Activated CD8-positive, alpha-beta T cell treated with anti-CD3 and anti-CD28 coated beads for 36 hours (primary cell): ENCODE results near the gene MS4A4A. TPM values are rescaled to one million over a fixed set of nuclear protein-coding genes. Genes with fewer than 3 reads are reported as not detected.
"Not testable (repeated sequence)": the region's sequence is repeated elsewhere in the genome, so short reads cannot be mapped to it uniquely, and the experiment has no call there.

Experiments used
- ATAC-seq: fragments of 200-7000 bp; cut with Tn5 transposase; one replicate; pipeline ENCODE4 v1.10.0; 2021; ENCODE audit warnings: mild to moderate bottlenecking, moderate library complexity
- CTCF ChIA-PET: fragments of 350-600 bp; sonication (Branson Sonifier 250); formaldehyde crosslinking; loops from one replicate; lab custom pipeline; 2021; ENCODE audit warnings: antibody characterized with exemption; lab: Charles Lee
- POLR2A ChIA-PET: fragments of 350-600 bp; sonication (Branson Sonifier 250); formaldehyde crosslinking; loops from one replicate; lab custom pipeline; 2021; ENCODE audit warnings: antibody characterized with exemption; lab: Charles Lee
- DNase-seq: peaks from one replicate; pipeline ENCODE4 v3.0.0-alpha.2; 2020
- H3K27ac Mint-ChIP-seq: one replicate; pipeline ENCODE4 v1.8.0; 2021; ENCODE audit warnings: mild to moderate bottlenecking, mixed read lengths
- H3K27me3 Mint-ChIP-seq: one replicate; pipeline ENCODE4 v1.8.0; 2021; ENCODE audit warnings: mixed read lengths
- H3K36me3 Mint-ChIP-seq: one replicate; pipeline ENCODE4 v1.8.0; 2021; ENCODE audit warnings: low read depth, mixed read lengths
- H3K4me1 Mint-ChIP-seq: one replicate; pipeline ENCODE4 v1.8.0; 2021; ENCODE audit warnings: low read depth, mixed read lengths
- H3K4me3 Mint-ChIP-seq: one replicate; pipeline ENCODE4 v1.8.0; 2021; ENCODE audit warnings: mild to moderate bottlenecking, moderate library complexity, mixed read lengths
- H3K9me3 Mint-ChIP-seq: one replicate; pipeline ENCODE4 v1.8.0; 2021; ENCODE audit warnings: mixed read lengths
- CTCF ChIP-seq: fragments of 200-600 bp; IDR thresholded peaks from one replicate; pipeline ENCODE4 v1.8.0; 2022; ENCODE audit warnings: antibody characterized with exemption, mild to moderate bottlenecking
- intact Hi-C: fragments of 100-400 bp; cut with micrococcal nuclease; formaldehyde crosslinking; loops from one replicate; pipeline ENCODE4 v1.10.0; 2022
- total RNA-seq, 2 experiments: library from RNA; stranded (reverse); gene quantifications; one replicate each; pipeline ENCODE4 v1.2.3, GENCODE V29; 2021

MS4A4A gene
- total RNA-seq, 2 experiments from 2014 or later, result not detected

GRCh38 chr11:60274416-60274815 lies 6.0 kb upstream of the MS4A4A start:
- no peaks in the 10 kb centered on the region for H3K9me3 Mint-ChIP-seq
- ChIA-PET POLR2A (no interaction called here), CTCF (interaction anchor here (1.1 kb wide), 1 partner anchor 9 kb away, joined by 4 read pairs; no protein-coding TSS in a partner anchor)
- intact Hi-C loops, result no loop called here
- peaks cover 21% of the 10 kb centered on the region for H3K27me3 Mint-ChIP-seq
- no peaks in the 10 kb centered on the region for H3K36me3 Mint-ChIP-seq
- no peak overlapping the region for H3K27ac Mint-ChIP-seq
- DNase-seq (no peak), ATAC-seq (no peak)
- no peak for TF ChIP-seq CTCF
- no peak overlapping the region for H3K4me3 Mint-ChIP-seq
- H3K4me1 Mint-ChIP-seq, result no peaks in the 10 kb centered on the region

- H3K4me1 Mint-ChIP-seq, result no peaks in the 10 kb centered on the region
- no peak for ATAC-seq
Measured at GRCh38 chr11:60281485-60281884, 1.0 kb downstream of the MS4A4A start.

GRCh38 chr11:60282286-60282685 lies 1.8 kb downstream of the MS4A4A start:
- Mint-ChIP-seq H3K9me3 (no peaks in the 10 kb centered on the region), H3K27ac (no peak overlapping the region), H3K36me3 (no peaks in the 10 kb centered on the region), H3K4me3 (no peak overlapping the region), H3K27me3 (peaks cover 11% of the 10 kb centered on the region), H3K4me1 (no peaks in the 10 kb centered on the region)
- DNase-seq (no peak), ATAC-seq (no peak)
- TF ChIP-seq CTCF, result no peak
- CTCF ChIA-PET, result no interaction called here
- intact Hi-C loops, result no loop called here
- POLR2A ChIA-PET, result no interaction called here

More at GRCh38 chr11:60281485-60281884, 1.0 kb downstream of the MS4A4A start:
- Mint-ChIP-seq H3K27ac (no peak overlapping the region), H3K27me3 (peaks cover 11% of the 10 kb centered on the region), H3K36me3 (no peaks in the 10 kb centered on the region), H3K9me3 (no peaks in the 10 kb centered on the region), H3K4me3 (no peak overlapping the region)
- ChIA-PET POLR2A (no interaction called here), CTCF (no interaction called here)
- no peak for TF ChIP-seq CTCF
- DNase-seq, result no peak
- intact Hi-C loops, result no loop called here

- POLR2A ChIA-PET, H3K27me3 Mint-ChIP-seq, H3K27ac Mint-ChIP-seq, H3K36me3 Mint-ChIP-seq, H3K9me3 Mint-ChIP-seq, CTCF ChIA-PET, H3K4me1 Mint-ChIP-seq, DNase-seq, intact Hi-C loops, H3K4me3 Mint-ChIP-seq, ATAC-seq: not testable (repeated sequence)
Measured at GRCh38 chr11:60285411-60286126, 5.1 kb downstream of the MS4A4A start.

GRCh38 chr11:60288531-60288930 lies 8.1 kb downstream of the MS4A4A start:
- Mint-ChIP-seq H3K27me3 (peaks cover 11% of the 10 kb centered on the region), H3K4me3 (no peak overlapping the region), H3K27ac (no peak overlapping the region), H3K9me3 (no peaks in the 10 kb centered on the region), H3K4me1 (no peaks in the 10 kb centered on the region), H3K36me3 (no peaks in the 10 kb centered on the region)
- ATAC-seq (no peak), DNase-seq (no peak)
- CTCF ChIA-PET, result no interaction called here
- intact Hi-C loops, result no loop called here
- POLR2A ChIA-PET, result no interaction called here
- TF ChIP-seq CTCF, result no peak
